Prostate gland (tissue), 2 donors: ENCODE measurements around the gene SSBP3.

ENCODE experiments used
- POLR2A ChIP-seq: fragments of 450-650 bp; IDR thresholded peaks from one replicate; pipeline ENCODE4 v1.6.1; 2016; ENCODE audit warnings: antibody characterized with exemption, mild to moderate bottlenecking
- TF ChIP-seq, protein P1 (sequence below), 4 experiments: fragments of 200-600 bp in 2 of 4; fragments of 450-650 bp in 2 of 4; sonication (generic) in 2 of 4; IDR thresholded peaks; 1 replicate in 3 of 4; 2 replicates in 1 of 4; pipeline ENCODE4 v1.5.1; 2016 to 2019; ENCODE audit warnings: antibody characterized with exemption in 4 of 4, mild to moderate bottlenecking in 2 of 4, moderate library complexity in 2 of 4

DNA sequence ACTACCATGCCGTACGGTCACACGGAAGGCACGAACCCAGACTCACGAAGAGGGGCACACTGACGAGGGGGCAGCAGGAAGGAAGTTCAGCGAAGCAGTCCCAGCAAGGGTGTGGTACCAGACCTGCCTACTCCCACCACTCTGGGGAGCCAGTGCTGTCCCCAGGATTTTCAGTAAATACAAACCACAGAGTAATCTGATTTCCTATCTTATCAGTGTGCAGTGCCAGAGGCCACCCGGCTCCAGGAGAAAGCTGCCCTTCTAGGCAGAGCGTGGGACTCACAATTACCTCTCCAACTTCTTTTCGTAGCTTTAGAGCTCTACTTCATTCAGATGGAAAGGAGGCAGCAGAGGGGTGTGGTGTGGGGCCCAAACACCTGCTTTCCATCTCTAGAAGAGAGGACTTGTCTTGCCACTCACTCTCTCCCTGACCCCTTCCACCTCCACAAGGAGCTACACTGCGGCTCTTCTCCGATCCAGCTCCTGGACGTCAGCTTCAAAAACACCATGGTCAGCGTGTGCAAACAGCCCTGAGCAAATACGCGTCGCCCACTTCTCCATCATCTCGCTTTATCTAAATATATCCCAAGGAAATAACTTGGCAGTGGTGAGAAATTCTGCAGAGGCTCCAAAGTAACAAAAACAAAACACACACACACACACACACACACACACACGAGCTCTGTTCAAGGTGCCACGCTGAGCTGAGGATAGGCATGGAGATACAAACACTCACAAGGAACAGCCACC, 107.7 kb downstream of the SSBP3 start:
- TF ChIP-seq, protein P1, sequence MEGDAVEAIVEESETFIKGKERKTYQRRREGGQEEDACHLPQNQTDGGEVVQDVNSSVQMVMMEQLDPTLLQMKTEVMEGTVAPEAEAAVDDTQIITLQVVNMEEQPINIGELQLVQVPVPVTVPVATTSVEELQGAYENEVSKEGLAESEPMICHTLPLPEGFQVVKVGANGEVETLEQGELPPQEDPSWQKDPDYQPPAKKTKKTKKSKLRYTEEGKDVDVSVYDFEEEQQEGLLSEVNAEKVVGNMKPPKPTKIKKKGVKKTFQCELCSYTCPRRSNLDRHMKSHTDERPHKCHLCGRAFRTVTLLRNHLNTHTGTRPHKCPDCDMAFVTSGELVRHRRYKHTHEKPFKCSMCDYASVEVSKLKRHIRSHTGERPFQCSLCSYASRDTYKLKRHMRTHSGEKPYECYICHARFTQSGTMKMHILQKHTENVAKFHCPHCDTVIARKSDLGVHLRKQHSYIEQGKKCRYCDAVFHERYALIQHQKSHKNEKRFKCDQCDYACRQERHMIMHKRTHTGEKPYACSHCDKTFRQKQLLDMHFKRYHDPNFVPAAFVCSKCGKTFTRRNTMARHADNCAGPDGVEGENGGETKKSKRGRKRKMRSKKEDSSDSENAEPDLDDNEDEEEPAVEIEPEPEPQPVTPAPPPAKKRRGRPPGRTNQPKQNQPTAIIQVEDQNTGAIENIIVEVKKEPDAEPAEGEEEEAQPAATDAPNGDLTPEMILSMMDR (IDR thresholded peaks at IDR 0.05) = no peak
- TF ChIP-seq POLR2A = no peak
